ENCODE data around the gene ZC4H2. TPM values are rescaled to one million over a fixed set of nuclear protein-coding genes. Genes with fewer than 3 reads are reported as not detected.

The ZC4H2 gene
- polyA plus RNA-seq (4.6 to 7.6 TPM (median 7.4 TPM) in 3 replicates), polyA minus RNA-seq (0.56 to 3.9 TPM (median 3.8 TPM) in 3 replicates)
- polyA plus RNA-seq (2011; ENCODE audit: low read depth) = 1.8 TPM
- 5.3 and 7.0 TPM in 2 replicates for polyA plus RNA-seq (2011; cell fraction: cytosol; rRNA removed)
- polyA plus RNA-seq (2011; cell fraction: nucleus; rRNA removed) = 9.0 TPM in 2 replicates
- polyA plus RNA-seq (2012; ENCODE audit: low replicate concordance) = 1.8 and 2.9 TPM in 2 replicates
- 6.3 TPM for polyA minus RNA-seq (2011; cell fraction: cytosol; rRNA and poly(A)+ RNA removed)
- 1.6 and 3.3 TPM in 2 replicates for polyA minus RNA-seq (2011; cell fraction: nucleus; rRNA and poly(A)+ RNA removed)

- dilution Hi-C loops (cut with MboI; ENCODE audit: extremely low pct_ligation_motif_present, low sequenced_read_pairs) = no loop called here
These were observed at the start of gene ZC4H2 for GRCh38 chrX:64975989-64976672. Gene ZC4H2, minus strand, starts transcription at chrX:64976450. Its CDS starts 73 bp downstream, at chrX:64976377.

GRCh38 chrX:65017451-65017850, 41.2 kb upstream of the ZC4H2 start:
- no peak overlapping the region for H3K4me2 ChIP-seq (ENCODE audit: control insufficient read depth, extremely low read depth, insufficient read depth, low read depth, low read length)
- no peaks in the 10 kb centered on the region for H3K9me3 ChIP-seq (ENCODE audit: control insufficient read depth, low read depth, low read length)
- H4K20me1 ChIP-seq (ENCODE audit: control insufficient read depth, extremely low read depth, insufficient read depth, low read length) = no peaks in the 10 kb centered on the region
- H2AFZ ChIP-seq (ENCODE audit: control insufficient read depth, low read length) = no peak overlapping the region
- no peaks in the 10 kb centered on the region for H3K27me3 ChIP-seq (ENCODE audit: control insufficient read depth, extremely low read depth, insufficient read depth, low read length)
- no peaks in the 10 kb centered on the region for H3K9me1 ChIP-seq (ENCODE audit: control insufficient read depth, extremely low read depth, insufficient read depth, low read length)
- no peaks in the 10 kb centered on the region for H3K36me3 ChIP-seq (ENCODE audit: control insufficient read depth in 2 of 2, extremely low read depth in 1 of 2, insufficient read depth in 2 of 2, low read length in 2 of 2)
- no peak for FAIRE-seq
- no peak overlapping the region for H3K9ac ChIP-seq (ENCODE audit: control insufficient read depth, extremely low read depth, insufficient read depth, low read length)
- H3K79me2 ChIP-seq (ENCODE audit: control insufficient read depth, insufficient read depth, low read length) = no peaks in the 10 kb centered on the region
- no peaks in the 10 kb centered on the region for H3K4me1 ChIP-seq (ENCODE audit: control insufficient read depth, extremely low read depth, insufficient read depth, low read length)
- dilution Hi-C loops (cut with MboI; ENCODE audit: extremely low pct_ligation_motif_present, low sequenced_read_pairs) = no loop called here
- TF ChIP-seq CTCF (optimal IDR thresholded peaks at IDR 0.05 in 1 of 3, IDR thresholded peaks at IDR 0.05 in 1 of 3, conservative IDR thresholded peaks at IDR 0.05 in 1 of 3; ENCODE audit: extremely low read depth in 1 of 3, insufficient read depth in 2 of 3, low read length in 3 of 3) (no peak), EZH2 (IDR thresholded peaks at IDR 0.05; ENCODE audit: low read length) (no peak)
- H3K27ac ChIP-seq (ENCODE audit: control insufficient read depth, insufficient read depth, low read length) = no peak overlapping the region
- no peak overlapping the region for H3K4me3 ChIP-seq (ENCODE audit: control insufficient read depth in 2 of 3, extremely low read depth in 1 of 3, insufficient read depth in 2 of 3, low read depth in 1 of 3, low read length in 3 of 3)
- DNase-seq (ENCODE audit: low read depth, low spot score) = no peak

More at GRCh38 chrX:64975989-64976672, at the start of gene ZC4H2:
- TF ChIP-seq EZH2 (IDR thresholded peaks at IDR 0.05; ENCODE audit: low read length) = no peak
- no peak for TF ChIP-seq CTCF (optimal IDR thresholded peaks at IDR 0.05 in 1 of 3, IDR thresholded peaks at IDR 0.05 in 1 of 3, conservative IDR thresholded peaks at IDR 0.05 in 1 of 3; ENCODE audit: extremely low read depth in 1 of 3, insufficient read depth in 2 of 3, low read length in 3 of 3)
- Histone ChIP-seq H3K36me3 (ENCODE audit: control insufficient read depth in 2 of 2, extremely low read depth in 1 of 2, insufficient read depth in 2 of 2, low read length in 2 of 2) (no peaks in the 10 kb centered on the region), H2AFZ (ENCODE audit: control insufficient read depth, low read length) (peak within 1 kb of the TSS; percentile 75), H3K9me3 (ENCODE audit: control insufficient read depth, low read depth, low read length) (no peaks in the 10 kb centered on the region), H3K79me2 (ENCODE audit: control insufficient read depth, insufficient read depth, low read length) (no peaks in the 10 kb centered on the region), H3K4me3 (ENCODE audit: control insufficient read depth in 2 of 3, extremely low read depth in 1 of 3, insufficient read depth in 2 of 3, low read depth in 1 of 3, low read length in 3 of 3) (peak within 1 kb of the TSS; percentile 37 to 72 (median 65)), H3K9ac (ENCODE audit: control insufficient read depth, extremely low read depth, insufficient read depth, low read length) (peak within 1 kb of the TSS; percentile 29), H3K27me3 (ENCODE audit: control insufficient read depth, extremely low read depth, insufficient read depth, low read length) (no peaks in the 10 kb centered on the region), H4K20me1 (ENCODE audit: control insufficient read depth, extremely low read depth, insufficient read depth, low read length) (no peaks in the 10 kb centered on the region), H3K9me1 (ENCODE audit: control insufficient read depth, extremely low read depth, insufficient read depth, low read length) (no peaks in the 10 kb centered on the region), H3K27ac (ENCODE audit: control insufficient read depth, insufficient read depth, low read length) (peak within 1 kb of the TSS; percentile 42), H3K4me1 (ENCODE audit: control insufficient read depth, extremely low read depth, insufficient read depth, low read length) (peaks cover 9% of the 10 kb centered on the region), H3K4me2 (ENCODE audit: control insufficient read depth, extremely low read depth, insufficient read depth, low read depth, low read length) (peak within 1 kb of the TSS; percentile 74)
- FAIRE-seq (peak; percentile 23), DNase-seq (ENCODE audit: low read depth, low spot score) (peak; percentile 19)

Measured in keratinocyte (primary cell).